ENCODE data around the gene ENTHD1.

The ENTHD1 gene

DNA sequence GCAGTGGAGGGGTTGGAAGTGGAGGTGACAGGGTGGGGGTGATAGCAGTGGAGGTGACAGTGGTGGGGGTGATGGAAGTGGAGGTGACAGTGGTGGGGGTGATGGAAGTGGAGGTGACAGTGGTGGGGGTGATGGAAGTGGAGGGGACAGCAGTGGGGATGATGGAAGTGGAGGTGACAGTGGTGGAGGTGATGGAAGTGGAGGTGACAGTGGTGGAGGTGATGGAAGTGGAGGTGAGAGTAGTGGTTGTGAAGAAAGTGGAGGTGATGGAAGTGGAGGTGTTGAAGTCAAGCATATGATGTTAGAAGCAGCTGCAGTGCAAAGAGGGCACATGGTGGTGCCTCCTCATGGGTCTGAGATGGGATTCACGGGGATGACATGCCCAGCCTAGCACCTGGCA lies 181.5 kb downstream of the ENTHD1 start:
- DNase-seq, result no peak
- in situ Hi-C loops (cut with MboI; ENCODE audit: low pct_unique_long_range_greater_than_20kb, low sequenced_read_pairs), result no loop called here

GRCh38 chr22:39710380-39711150 lies 183.0 kb downstream of the ENTHD1 start:
- in situ Hi-C loops (cut with MboI; ENCODE audit: low pct_unique_long_range_greater_than_20kb, low sequenced_read_pairs), result no loop called here
- DNase-seq, result no peak

DNA sequence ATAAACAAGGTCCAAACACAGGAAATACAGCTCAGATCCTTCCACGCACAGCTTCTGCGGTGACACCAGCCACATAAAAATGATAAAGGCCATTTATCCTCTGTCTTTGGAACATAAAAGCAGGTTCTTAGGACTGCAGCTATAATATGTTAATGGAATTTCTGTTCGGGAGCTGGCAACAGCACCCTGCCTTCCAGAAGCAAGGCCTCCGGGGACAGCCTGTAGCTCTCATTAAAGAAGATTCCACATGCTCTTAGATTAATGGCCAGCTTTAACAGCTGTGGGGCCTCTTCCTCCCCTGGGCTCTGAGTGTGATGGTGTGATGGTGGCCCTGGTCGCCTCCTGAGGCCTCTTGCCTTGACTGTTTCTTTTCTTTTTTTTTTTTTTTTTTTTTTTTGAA lies 185.7 kb downstream of the ENTHD1 start:
- DNase-seq, result no peak
- in situ Hi-C loops (cut with MboI; ENCODE audit: low pct_unique_long_range_greater_than_20kb, low sequenced_read_pairs), result no loop called here

- no peak for DNase-seq
- in situ Hi-C loops (cut with MboI; ENCODE audit: low pct_unique_long_range_greater_than_20kb, low sequenced_read_pairs), result no loop called here
These were observed 186.2 kb downstream of the ENTHD1 start for GRCh38 chr22:39707351-39707750.

- in situ Hi-C loops (cut with MboI; ENCODE audit: low pct_unique_long_range_greater_than_20kb, low sequenced_read_pairs), result no loop called here
These were observed 187.0 kb downstream of the ENTHD1 start for GRCh38 chr22:39706376-39707140.

DNA sequence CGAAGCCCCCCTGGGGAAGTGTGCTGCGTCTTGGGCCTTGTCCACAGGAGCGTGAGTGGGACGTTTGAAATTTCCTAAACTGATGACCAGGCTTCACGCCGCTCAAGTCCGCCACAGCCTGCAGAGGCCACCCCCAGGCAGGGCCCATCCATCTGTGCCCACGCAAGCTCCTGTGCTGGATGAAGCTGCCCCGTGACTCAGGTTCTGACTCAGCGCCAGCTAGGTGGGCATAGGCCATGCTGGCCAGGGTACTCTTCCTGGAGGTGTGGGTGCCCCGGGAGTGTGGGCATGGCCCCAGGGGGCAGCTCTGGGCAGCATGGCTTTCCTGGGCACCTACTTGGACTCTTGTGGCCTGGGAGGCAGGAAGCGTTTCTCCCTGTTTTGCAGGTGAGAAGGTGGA lies 188.2 kb downstream of the ENTHD1 start:
- in situ Hi-C loops (cut with MboI; ENCODE audit: low pct_unique_long_range_greater_than_20kb, low sequenced_read_pairs), result no loop called here
- no peak for DNase-seq

More at GRCh38 chr22:39706376-39707140, 187.0 kb downstream of the ENTHD1 start:
- no peak for DNase-seq

GRCh38 chr22:39703928-39704639 lies 189.5 kb downstream of the ENTHD1 start:
- in situ Hi-C loops (cut with MboI; ENCODE audit: low pct_unique_long_range_greater_than_20kb, low sequenced_read_pairs), result no loop called here
- DNase-seq, result no peak

GRCh38 chr22:39703091-39703490 lies 190.5 kb downstream of the ENTHD1 start:
- in situ Hi-C loops (cut with MboI; ENCODE audit: low pct_unique_long_range_greater_than_20kb, low sequenced_read_pairs), result no loop called here
- DNase-seq, result no peak

DNA sequence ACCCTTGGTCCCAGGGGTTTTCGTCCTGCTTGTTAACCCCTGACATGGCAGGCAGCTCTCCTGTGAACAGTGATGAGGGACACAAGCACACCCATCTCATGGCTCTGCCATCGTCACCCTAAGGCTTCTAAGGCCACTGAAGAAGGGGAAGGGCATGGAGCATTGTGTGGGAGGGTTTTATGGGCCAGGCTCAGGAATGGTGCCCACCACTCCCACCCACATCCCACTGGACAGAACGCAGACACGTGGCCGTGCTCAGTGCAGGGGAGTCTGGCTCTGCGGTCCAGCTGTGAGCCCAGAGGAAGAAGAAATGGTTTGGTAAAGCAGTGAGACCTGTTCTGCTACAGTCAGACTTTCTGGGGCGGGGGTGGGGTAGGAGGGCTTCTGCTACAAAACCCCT lies 193.0 kb downstream of the ENTHD1 start:
- in situ Hi-C loops (cut with MboI; ENCODE audit: low pct_unique_long_range_greater_than_20kb, low sequenced_read_pairs), result no loop called here
- DNase-seq, result no peak

- DNase-seq, result no peak
- in situ Hi-C loops (cut with MboI; ENCODE audit: low pct_unique_long_range_greater_than_20kb, low sequenced_read_pairs), result no loop called here
These were observed 193.8 kb downstream of the ENTHD1 start for GRCh38 chr22:39699631-39700360.

- DNase-seq, result no peak
- in situ Hi-C loops (cut with MboI; ENCODE audit: low pct_unique_long_range_greater_than_20kb, low sequenced_read_pairs), result no loop called here
These were observed 195.7 kb downstream of the ENTHD1 start for GRCh38 chr22:39697790-39698430.

GRCh38 chr22:39693943-39694500 lies 199.5 kb downstream of the ENTHD1 start:
- DNase-seq, result no peak
- in situ Hi-C loops (cut with MboI; ENCODE audit: low pct_unique_long_range_greater_than_20kb, low sequenced_read_pairs), result no loop called here
